ENCODE measurements around the gene TNFRSF4.
A peak's percentile ranks its signal among the peaks of the same experiment; 100 is the strongest.
"Not testable (repeated sequence)": the region's sequence is repeated elsewhere in the genome, so short reads cannot be mapped to it uniquely, and the experiment has no call there.

The TNFRSF4 gene

GRCh38 chr1:1250786-1251284 is 36.9 kb upstream of the TNFRSF4 start:
- DNase-seq (ENCODE audit: low spot score in 2 of 2) = peak; percentile 63 to 65
- Mint-ChIP-seq H3K4me1 (peaks cover 8% of the 10 kb centered on the region), H3K27ac (peak overlapping the region; percentile 83)

GRCh38 chr1:1248009-1248913 is 34.3 kb upstream of the TNFRSF4 start:
- H3K27ac Mint-ChIP-seq = peak overlapping the region; percentile 58
- not testable (repeated sequence) for ATAC-seq (ENCODE audit: low read depth); H3K4me1 Mint-ChIP-seq; H3K27me3 Mint-ChIP-seq; H3K4me3 Mint-ChIP-seq; H3K9me3 Mint-ChIP-seq; DNase-seq (ENCODE audit: low spot score in 2 of 2); H3K36me3 Mint-ChIP-seq

More at GRCh38 chr1:1250786-1251284, 36.9 kb upstream of the TNFRSF4 start:
- ATAC-seq (ENCODE audit: low read depth) = peak; percentile 92
- Mint-ChIP-seq H3K27me3 (no peaks in the 10 kb centered on the region), H3K9me3 (no peaks in the 10 kb centered on the region), H3K4me3 (no peak overlapping the region), H3K36me3 (peaks cover 8% of the 10 kb centered on the region)

GRCh38 chr1:1247341-1247913 is 33.5 kb upstream of the TNFRSF4 start:
- ATAC-seq (ENCODE audit: low read depth) (no peak), DNase-seq (ENCODE audit: low spot score in 2 of 2) (no peak)
- no peak overlapping the region for H3K4me3 Mint-ChIP-seq
- H3K36me3 Mint-ChIP-seq = no peaks in the 10 kb centered on the region
- H3K27ac Mint-ChIP-seq = peak overlapping the region; percentile 58
- H3K9me3 Mint-ChIP-seq = no peaks in the 10 kb centered on the region
- peaks cover 8% of the 10 kb centered on the region for H3K4me1 Mint-ChIP-seq
- H3K27me3 Mint-ChIP-seq = no peaks in the 10 kb centered on the region

GRCh38 chr1:1246577-1247340 is 32.8 kb upstream of the TNFRSF4 start, which contains the start of gene C1QTNF12:
Gene C1QTNF12 (minus strand): TSS chr1:1246722. CDS start chr1:1246690, 32 bp downstream.
- Mint-ChIP-seq H3K4me3 (no peak within 1 kb of the TSS), H3K36me3 (no peaks in the 10 kb centered on the region), H3K27me3 (no peaks in the 10 kb centered on the region), H3K9me3 (no peaks in the 10 kb centered on the region), H3K4me1 (peaks cover 8% of the 10 kb centered on the region), H3K27ac (peak within 1 kb of the TSS; percentile 58)
- DNase-seq (ENCODE audit: low spot score in 2 of 2) (no peak), ATAC-seq (ENCODE audit: low read depth) (no peak)

- H3K27me3 Mint-ChIP-seq = peaks cover 2% of the 10 kb centered on the region
Observed at GRCh38 chr1:1245817-1246576, 32.0 kb upstream of the TNFRSF4 start.

GRCh38 chr1:1245178-1245816 is 31.3 kb upstream of the TNFRSF4 start:
- H3K4me1 Mint-ChIP-seq = peaks cover 5% of the 10 kb centered on the region
- no peak overlapping the region for H3K27ac Mint-ChIP-seq
- no peak for ATAC-seq (ENCODE audit: low read depth)
- H3K9me3 Mint-ChIP-seq = no peaks in the 10 kb centered on the region
- no peaks in the 10 kb centered on the region for H3K36me3 Mint-ChIP-seq
- peaks cover 4% of the 10 kb centered on the region for H3K27me3 Mint-ChIP-seq
- H3K4me3 Mint-ChIP-seq = no peak overlapping the region
- DNase-seq (ENCODE audit: low spot score in 2 of 2) = no peak

More at GRCh38 chr1:1245817-1246576, 32.0 kb upstream of the TNFRSF4 start:
- H3K36me3 Mint-ChIP-seq = no peaks in the 10 kb centered on the region
- H3K27ac Mint-ChIP-seq = no peak overlapping the region
- DNase-seq (ENCODE audit: low spot score in 2 of 2) = no peak
- H3K4me3 Mint-ChIP-seq = no peak overlapping the region
- no peaks in the 10 kb centered on the region for H3K9me3 Mint-ChIP-seq
- H3K4me1 Mint-ChIP-seq = peaks cover 6% of the 10 kb centered on the region
- ATAC-seq (ENCODE audit: low read depth) = no peak

- no peak for ATAC-seq (ENCODE audit: low read depth)
- Mint-ChIP-seq H3K4me3 (no peak overlapping the region), H3K9me3 (no peaks in the 10 kb centered on the region), H3K4me1 (no peaks in the 10 kb centered on the region), H3K27ac (no peak overlapping the region), H3K36me3 (no peaks in the 10 kb centered on the region), H3K27me3 (peaks cover 8% of the 10 kb centered on the region)
- no peak for DNase-seq (ENCODE audit: low spot score in 2 of 2)
Observed at GRCh38 chr1:1244192-1244811, 30.3 kb upstream of the TNFRSF4 start.

GRCh38 chr1:1243807-1244191 is 29.8 kb upstream of the TNFRSF4 start:
- H3K36me3 Mint-ChIP-seq = no peaks in the 10 kb centered on the region
- no peak overlapping the region for H3K4me3 Mint-ChIP-seq
- ATAC-seq (ENCODE audit: low read depth) (no peak), DNase-seq (ENCODE audit: low spot score in 2 of 2) (no peak)
- no peaks in the 10 kb centered on the region for H3K4me1 Mint-ChIP-seq
- H3K27me3 Mint-ChIP-seq = peaks cover 8% of the 10 kb centered on the region
- no peaks in the 10 kb centered on the region for H3K9me3 Mint-ChIP-seq
- H3K27ac Mint-ChIP-seq = no peak overlapping the region

GRCh38 chr1:1243266-1243660 is 29.3 kb upstream of the TNFRSF4 start:
- DNase-seq (ENCODE audit: low spot score in 2 of 2) (no peak), ATAC-seq (ENCODE audit: low read depth) (no peak)
- Mint-ChIP-seq H3K27me3 (peaks cover 8% of the 10 kb centered on the region), H3K36me3 (no peaks in the 10 kb centered on the region), H3K27ac (no peak overlapping the region), H3K4me1 (no peaks in the 10 kb centered on the region), H3K9me3 (no peaks in the 10 kb centered on the region), H3K4me3 (no peak overlapping the region)

GRCh38 chr1:1242461-1243265 is 28.7 kb upstream of the TNFRSF4 start:
- no peak for ATAC-seq (ENCODE audit: low read depth)
- Mint-ChIP-seq H3K27me3 (peaks cover 10% of the 10 kb centered on the region), H3K27ac (no peak overlapping the region), H3K4me1 (no peaks in the 10 kb centered on the region), H3K4me3 (no peak overlapping the region), H3K9me3 (no peaks in the 10 kb centered on the region), H3K36me3 (no peaks in the 10 kb centered on the region)
- no peak for DNase-seq (ENCODE audit: low spot score in 2 of 2)

- DNase-seq (ENCODE audit: low spot score in 2 of 2) (no peak), ATAC-seq (ENCODE audit: low read depth) (no peak)
- Mint-ChIP-seq H3K36me3 (no peaks in the 10 kb centered on the region), H3K27ac (no peak overlapping the region), H3K27me3 (peaks cover 10% of the 10 kb centered on the region), H3K4me1 (no peaks in the 10 kb centered on the region), H3K4me3 (no peak overlapping the region), H3K9me3 (no peaks in the 10 kb centered on the region)
Observed at GRCh38 chr1:1241588-1242219, 27.8 kb upstream of the TNFRSF4 start.

All from memory B cell (primary cell).